Measurements from ENCODE around the gene NFIL3. TPM values are rescaled to one million over a fixed set of nuclear protein-coding genes. Genes with fewer than 3 reads are reported as not detected.
"Not testable (repeated sequence)": the region's sequence is repeated elsewhere in the genome, so short reads cannot be mapped to it uniquely, and the experiment has no call there.

The NFIL3 gene
- total and polyA plus RNA-seq, 4 experiments from 2014 or later, result 1.8 to 3.3 (median 2.6) TPM

DNA sequence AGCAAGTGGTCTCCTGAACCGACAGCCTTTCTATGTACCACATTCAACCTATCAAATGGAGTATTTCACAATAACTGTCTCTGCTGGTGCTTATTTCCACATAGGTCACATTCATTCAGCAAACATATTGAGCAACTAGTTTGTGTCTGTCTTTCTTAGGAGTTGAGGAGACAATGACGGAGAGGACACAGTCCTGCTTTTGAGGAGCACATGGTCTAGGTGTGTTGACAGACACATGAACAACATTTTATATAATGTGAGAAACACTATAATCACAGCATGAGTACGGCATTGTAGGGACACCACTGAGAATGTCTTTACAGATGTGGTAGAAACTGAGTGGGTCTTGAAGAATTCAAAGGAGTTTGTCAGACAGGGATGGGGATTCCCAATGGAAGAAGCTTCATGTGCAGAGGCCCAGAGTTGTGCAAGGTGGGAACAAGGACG lies 28.5 kb downstream of the NFIL3 start:
- H3K4me3 Mint-ChIP-seq, result peak overlapping the region in 1 of 8 donors; percentile 36
- intact Hi-C loops (cut with micrococcal nuclease), result no loop called here

DNA sequence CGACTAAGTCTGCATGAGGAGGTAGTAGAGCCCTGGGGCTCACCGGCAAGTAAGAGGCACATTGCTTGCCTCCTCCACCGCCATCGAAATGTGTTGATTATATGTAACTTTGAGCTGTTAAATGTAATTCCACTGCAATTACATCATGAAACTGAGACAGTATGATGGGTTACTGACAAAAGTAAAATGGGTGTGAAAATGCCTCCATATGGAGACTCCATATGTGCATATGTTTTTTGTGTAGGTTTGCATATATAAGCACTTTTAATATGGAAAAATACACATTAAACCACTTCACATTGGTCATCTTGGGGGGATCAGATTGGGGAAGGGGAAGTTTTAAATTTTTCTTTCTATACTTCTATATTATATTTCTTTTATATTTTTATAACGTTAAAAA lies 29.8 kb downstream of the NFIL3 start:
- ChIA-PET POLR2A (ENCODE audit: partially characterized antibody) (no interaction called here), CTCF (ENCODE audit: partially characterized antibody) (interaction anchor here (0.7 kb wide), 1 partner anchor 8 kb away, joined by 4 read pairs; no protein-coding TSS in a partner anchor)
- Histone ChIP-seq H3K4me1 (ENCODE audit: insufficient read depth, low read length) (peaks cover 4% of the 10 kb centered on the region), H3K27ac (ENCODE audit: low read depth, low read length) (no peak overlapping the region), H3K9me3 (ENCODE audit: control insufficient read depth in 1 of 2, low read length in 2 of 2) (no peaks in the 10 kb centered on the region), H3K27me3 (ENCODE audit: insufficient read depth, low read length) (no peaks in the 10 kb centered on the region), H3K36me3 (ENCODE audit: insufficient read depth, low read length) (no peaks in the 10 kb centered on the region), H3K4me3 (ENCODE audit: low read length in 2 of 2) (no peak overlapping the region)
- Mint-ChIP-seq H3K36me3 (no peaks in the 10 kb centered on the region), H3K27me3 (peaks cover 0 to 5% of the 10 kb centered on the region in 2 donors), H3K4me3 (no peak overlapping the region), H3K4me1 (peaks cover 5 to 9% (median 8%) of the 10 kb centered on the region in 4 donors), H3K27ac (no peak overlapping the region), H3K9me3 (no peaks in the 10 kb centered on the region)
- no peak for DNase-seq
- intact Hi-C loops (cut with micrococcal nuclease), result no loop called here

More for the DNA sequence above, 28.5 kb downstream of the NFIL3 start:
- CTCF ChIA-PET (ENCODE audit: partially characterized antibody), result no interaction called here
- Histone ChIP-seq H3K36me3 (ENCODE audit: insufficient read depth, low read length) (no peaks in the 10 kb centered on the region), H3K27ac (ENCODE audit: low read depth, low read length) (no peak overlapping the region), H3K9me3 (ENCODE audit: control insufficient read depth in 1 of 2, low read length in 2 of 2) (no peaks in the 10 kb centered on the region), H3K4me1 (ENCODE audit: insufficient read depth, low read length) (peaks cover 4% of the 10 kb centered on the region), H3K27me3 (ENCODE audit: insufficient read depth, low read length) (no peaks in the 10 kb centered on the region), H3K4me3 (ENCODE audit: low read length in 2 of 2) (no peak overlapping the region)
- Mint-ChIP-seq H3K27ac (peak overlapping the region in 1 of 7 donors; percentile 32), H3K4me1 (peaks cover 5 to 9% (median 8%) of the 10 kb centered on the region in 4 donors), H3K27me3 (peaks cover 0 to 6% of the 10 kb centered on the region in 2 donors), H3K36me3 (no peaks in the 10 kb centered on the region), H3K9me3 (no peaks in the 10 kb centered on the region)
- no peak for DNase-seq
- POLR2A ChIA-PET (ENCODE audit: partially characterized antibody), result no interaction called here

DNA sequence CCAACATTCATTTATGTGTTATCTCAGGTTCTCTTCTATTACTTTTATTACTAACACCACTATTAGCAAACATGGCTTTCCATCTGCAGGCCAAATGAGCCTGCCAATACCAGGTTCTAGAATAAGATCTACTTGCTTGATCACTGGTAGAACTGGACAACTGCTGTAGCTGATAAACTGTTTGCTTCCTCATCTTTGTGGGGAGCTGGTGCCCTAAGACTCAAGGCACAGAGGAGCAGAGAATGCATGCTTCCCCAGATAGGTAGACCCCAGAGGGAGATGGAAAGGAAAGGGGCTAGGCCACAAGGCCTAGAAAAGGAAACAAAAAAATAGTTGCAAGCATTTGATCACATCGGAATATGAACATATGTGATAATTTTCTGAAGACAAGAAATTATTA lies 31.2 kb downstream of the NFIL3 start:
- CTCF ChIA-PET (ENCODE audit: partially characterized antibody), result no interaction called here

DNA sequence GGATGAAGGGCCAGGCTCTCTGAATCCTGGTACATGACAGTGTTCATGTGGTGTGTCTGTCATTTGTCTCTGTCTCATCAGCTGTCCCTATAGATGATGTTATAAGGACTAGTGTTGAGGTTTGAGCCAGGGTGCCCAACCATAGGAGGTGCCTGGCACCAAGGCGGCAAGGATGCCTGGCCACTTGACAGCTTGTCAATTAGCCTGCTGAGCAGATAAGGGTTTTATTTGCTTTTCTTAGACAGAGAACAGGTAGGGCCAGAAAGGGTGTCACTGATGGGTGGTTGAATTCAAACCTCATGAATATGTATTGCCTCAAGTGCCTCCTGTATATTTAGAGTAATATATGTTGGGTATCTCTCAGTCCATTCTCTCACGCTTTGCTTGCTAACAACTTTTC lies 31.8 kb downstream of the NFIL3 start:
- Histone ChIP-seq H3K27ac (ENCODE audit: low read depth, low read length) (no peak overlapping the region), H3K27me3 (ENCODE audit: insufficient read depth, low read length) (no peaks in the 10 kb centered on the region), H3K4me1 (ENCODE audit: insufficient read depth, low read length) (peaks cover 4% of the 10 kb centered on the region), H3K4me3 (ENCODE audit: low read length in 2 of 2) (no peak overlapping the region), H3K9me3 (ENCODE audit: control insufficient read depth in 1 of 2, low read length in 2 of 2) (no peaks in the 10 kb centered on the region), H3K36me3 (ENCODE audit: insufficient read depth, low read length) (no peaks in the 10 kb centered on the region)
- intact Hi-C loops (cut with micrococcal nuclease), result no loop called here
- Mint-ChIP-seq H3K4me1 (peaks cover 5 to 9% (median 7%) of the 10 kb centered on the region in 4 donors), H3K27me3 (peaks cover 0 to 3% of the 10 kb centered on the region in 2 donors), H3K4me3 (no peak overlapping the region), H3K27ac (no peak overlapping the region), H3K36me3 (no peaks in the 10 kb centered on the region), H3K9me3 (no peaks in the 10 kb centered on the region)
- CTCF ChIA-PET (ENCODE audit: partially characterized antibody), result no interaction called here
- no peak for DNase-seq
- POLR2A ChIA-PET (ENCODE audit: partially characterized antibody), result no interaction called here

More for the DNA sequence above, 31.2 kb downstream of the NFIL3 start:
- no peak overlapping the region for H3K4me3 ChIP-seq (ENCODE audit: low read length in 2 of 2)
- H3K27me3 ChIP-seq (ENCODE audit: insufficient read depth, low read length), result no peaks in the 10 kb centered on the region
- no peak for DNase-seq
- Mint-ChIP-seq H3K27me3 (peaks cover 0 to 3% of the 10 kb centered on the region in 2 donors), H3K36me3 (no peaks in the 10 kb centered on the region), H3K9me3 (no peaks in the 10 kb centered on the region), H3K4me1 (peaks cover 5 to 9% (median 7%) of the 10 kb centered on the region in 4 donors), H3K4me3 (no peak overlapping the region), H3K27ac (no peak overlapping the region)
- H3K4me1 ChIP-seq (ENCODE audit: insufficient read depth, low read length), result peaks cover 4% of the 10 kb centered on the region
- H3K36me3 ChIP-seq (ENCODE audit: insufficient read depth, low read length), result no peaks in the 10 kb centered on the region
- H3K27ac ChIP-seq (ENCODE audit: low read depth, low read length), result no peak overlapping the region
- POLR2A ChIA-PET (ENCODE audit: partially characterized antibody), result no interaction called here
- H3K9me3 ChIP-seq (ENCODE audit: control insufficient read depth in 1 of 2, low read length in 2 of 2), result no peaks in the 10 kb centered on the region
- intact Hi-C loops (cut with micrococcal nuclease), result no loop called here

DNA sequence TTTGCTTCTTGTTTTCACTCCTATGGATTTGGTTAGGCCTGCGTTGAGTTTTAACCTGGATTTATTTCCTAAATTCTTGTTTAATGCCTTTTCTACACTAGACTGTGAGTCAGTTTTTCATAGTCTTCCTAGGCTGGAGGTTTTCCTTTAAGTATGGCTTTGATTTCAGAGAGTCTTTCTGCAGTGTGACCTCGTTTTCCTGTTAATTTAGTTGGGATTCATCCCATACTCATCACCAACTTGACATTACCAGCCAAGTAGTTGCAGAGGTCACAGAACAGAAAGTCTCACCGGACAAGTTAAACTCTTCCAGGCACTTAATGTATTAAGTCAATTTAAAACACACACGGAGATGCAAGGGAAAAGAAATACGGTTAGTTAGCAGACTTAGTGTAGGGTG lies 32.2 kb downstream of the NFIL3 start:
- Histone ChIP-seq H3K27me3 (ENCODE audit: insufficient read depth, low read length) (no peaks in the 10 kb centered on the region), H3K4me1 (ENCODE audit: insufficient read depth, low read length) (peaks cover 4% of the 10 kb centered on the region), H3K27ac (ENCODE audit: low read depth, low read length) (no peak overlapping the region), H3K36me3 (ENCODE audit: insufficient read depth, low read length) (no peaks in the 10 kb centered on the region), H3K4me3 (ENCODE audit: low read length in 2 of 2) (no peak overlapping the region), H3K9me3 (ENCODE audit: control insufficient read depth in 1 of 2, low read length in 2 of 2) (no peaks in the 10 kb centered on the region)
- intact Hi-C loops (cut with micrococcal nuclease), result no loop called here
- POLR2A ChIA-PET (ENCODE audit: partially characterized antibody), result no interaction called here
- Mint-ChIP-seq H3K4me1 (peaks cover 5 to 9% (median 7%) of the 10 kb centered on the region in 4 donors), H3K4me3 (no peak overlapping the region), H3K27ac (no peak overlapping the region), H3K27me3 (peaks cover 0 to 3% of the 10 kb centered on the region in 2 donors), H3K36me3 (no peaks in the 10 kb centered on the region), H3K9me3 (no peaks in the 10 kb centered on the region)
- CTCF ChIA-PET (ENCODE audit: partially characterized antibody), result no interaction called here
- no peak for DNase-seq

DNA sequence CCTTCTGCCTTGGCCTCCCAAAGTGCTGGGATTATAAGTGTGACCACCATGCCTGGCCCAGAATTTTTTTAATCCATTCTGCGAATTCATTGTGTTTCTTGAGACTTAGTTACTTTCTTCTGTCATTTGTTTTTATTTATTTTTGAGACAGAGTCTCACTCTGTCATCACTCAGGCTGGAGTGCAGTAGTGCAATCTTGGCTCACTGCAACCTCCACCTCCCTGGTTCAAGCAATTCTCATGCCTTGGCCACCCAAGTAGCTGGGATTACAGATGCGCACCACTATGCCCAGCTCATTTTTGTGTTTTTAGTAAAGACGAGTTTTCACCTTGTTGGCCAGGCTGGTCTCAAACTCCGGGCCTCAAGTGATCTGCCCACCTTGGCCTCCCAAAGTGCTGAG lies 33.9 kb downstream of the NFIL3 start:
- H3K27me3 ChIP-seq (ENCODE audit: insufficient read depth, low read length); CTCF ChIA-PET (ENCODE audit: partially characterized antibody): not testable (repeated sequence)

DNA sequence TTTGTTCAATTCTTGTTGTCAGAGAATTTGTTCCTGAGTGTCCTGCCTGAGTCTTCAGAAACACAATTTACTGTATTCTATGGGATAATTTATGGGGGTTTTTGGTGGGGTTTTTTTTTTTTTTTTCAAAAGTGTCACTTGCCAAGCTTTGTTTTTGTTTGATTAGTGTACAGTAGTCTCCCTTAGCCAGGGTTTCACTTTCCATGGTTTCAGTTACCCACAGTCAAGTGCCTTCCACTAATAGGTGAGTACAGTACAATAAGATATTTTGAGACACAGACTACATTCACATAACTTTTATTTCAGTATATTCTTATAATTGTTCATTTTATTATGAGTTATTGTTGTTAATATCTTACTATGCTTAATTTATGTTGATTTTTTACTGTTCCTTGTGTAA lies 36.9 kb downstream of the NFIL3 start:
- intact Hi-C loops (cut with micrococcal nuclease), result no loop called here
- no peaks in the 10 kb centered on the region for H3K36me3 Mint-ChIP-seq
- H3K36me3 ChIP-seq (ENCODE audit: insufficient read depth, low read length), result no peaks in the 10 kb centered on the region
- DNase-seq, result no peak
- ChIA-PET CTCF (ENCODE audit: partially characterized antibody) (interaction anchor here (0.7 kb wide), 1 partner anchor 20 kb away, joined by 3 read pairs; no protein-coding TSS in a partner anchor), POLR2A (ENCODE audit: partially characterized antibody) (no interaction called here)
- no peaks in the 10 kb centered on the region for H3K9me3 ChIP-seq (ENCODE audit: control insufficient read depth in 1 of 2, low read length in 2 of 2)
- no peaks in the 10 kb centered on the region for H3K27me3 ChIP-seq (ENCODE audit: insufficient read depth, low read length)
- H3K4me3 ChIP-seq (ENCODE audit: low read length in 2 of 2), result no peak overlapping the region
- H3K4me1 Mint-ChIP-seq, result no peaks in the 10 kb centered on the region
- H3K4me1 ChIP-seq (ENCODE audit: insufficient read depth, low read length), result no peaks in the 10 kb centered on the region
- H3K27ac ChIP-seq (ENCODE audit: low read depth, low read length), result no peak overlapping the region
- no peaks in the 10 kb centered on the region for H3K9me3 Mint-ChIP-seq
- H3K27me3 Mint-ChIP-seq, result peaks cover 0 to 3% of the 10 kb centered on the region in 2 donors
- H3K27ac Mint-ChIP-seq, result no peak overlapping the region
- no peak overlapping the region for H3K4me3 Mint-ChIP-seq

More for the DNA sequence above, 33.9 kb downstream of the NFIL3 start:
- H3K9me3 Mint-ChIP-seq; intact Hi-C loops (cut with micrococcal nuclease); DNase-seq; H3K36me3 Mint-ChIP-seq; H3K27ac Mint-ChIP-seq; H3K4me3 Mint-ChIP-seq; H3K4me1 ChIP-seq (ENCODE audit: insufficient read depth, low read length); H3K4me3 ChIP-seq (ENCODE audit: low read length in 2 of 2); H3K27me3 Mint-ChIP-seq; POLR2A ChIA-PET (ENCODE audit: partially characterized antibody); H3K4me1 Mint-ChIP-seq; H3K36me3 ChIP-seq (ENCODE audit: insufficient read depth, low read length); H3K27ac ChIP-seq (ENCODE audit: low read depth, low read length); H3K9me3 ChIP-seq (ENCODE audit: control insufficient read depth in 1 of 2, low read length in 2 of 2): not testable (repeated sequence)

DNA sequence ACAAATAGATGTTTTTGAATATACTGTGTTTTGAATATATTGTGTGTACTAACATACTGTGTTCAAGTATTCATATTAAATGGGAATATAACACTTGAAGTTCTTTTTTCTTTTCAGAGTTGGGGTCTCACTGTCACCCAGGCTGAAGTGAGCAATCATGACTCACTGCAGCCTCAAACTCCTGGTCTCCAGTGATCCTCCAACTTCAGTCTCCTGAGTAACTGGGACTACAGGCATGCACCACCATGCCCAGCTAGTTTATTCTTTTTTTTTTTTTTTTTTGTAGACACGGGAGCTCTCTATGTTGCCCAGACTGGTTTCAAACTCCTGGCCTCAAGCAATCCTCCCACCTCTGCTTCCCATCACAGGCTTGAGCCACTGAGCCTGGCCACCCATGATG lies 38.7 kb downstream of the NFIL3 start:
- Histone ChIP-seq H3K4me3 (ENCODE audit: low read length in 2 of 2) (no peak overlapping the region), H3K9me3 (ENCODE audit: control insufficient read depth in 1 of 2, low read length in 2 of 2) (no peaks in the 10 kb centered on the region), H3K4me1 (ENCODE audit: insufficient read depth, low read length) (no peaks in the 10 kb centered on the region), H3K27ac (ENCODE audit: low read depth, low read length) (no peak overlapping the region), H3K36me3 (ENCODE audit: insufficient read depth, low read length) (no peaks in the 10 kb centered on the region), H3K27me3 (ENCODE audit: insufficient read depth, low read length) (peaks cover 3% of the 10 kb centered on the region)
- H3K9me3 Mint-ChIP-seq, result no peaks in the 10 kb centered on the region
- H3K27ac Mint-ChIP-seq, result no peak overlapping the region
- ChIA-PET CTCF (ENCODE audit: partially characterized antibody) (interaction anchor here (0.7 kb wide), 1 partner anchor 356 kb away, joined by 3 read pairs; no protein-coding TSS in a partner anchor), POLR2A (ENCODE audit: partially characterized antibody) (no interaction called here)
- no peak for DNase-seq
- H3K4me1 Mint-ChIP-seq, result no peaks in the 10 kb centered on the region
- peaks cover 3% of the 10 kb centered on the region in 2 donors for H3K27me3 Mint-ChIP-seq
- no peaks in the 10 kb centered on the region for H3K36me3 Mint-ChIP-seq
- H3K4me3 Mint-ChIP-seq, result no peak overlapping the region
- intact Hi-C loops (cut with micrococcal nuclease), result no loop called here
